ENCODE results near the gene MASTL.

MASTL gene

DNA sequence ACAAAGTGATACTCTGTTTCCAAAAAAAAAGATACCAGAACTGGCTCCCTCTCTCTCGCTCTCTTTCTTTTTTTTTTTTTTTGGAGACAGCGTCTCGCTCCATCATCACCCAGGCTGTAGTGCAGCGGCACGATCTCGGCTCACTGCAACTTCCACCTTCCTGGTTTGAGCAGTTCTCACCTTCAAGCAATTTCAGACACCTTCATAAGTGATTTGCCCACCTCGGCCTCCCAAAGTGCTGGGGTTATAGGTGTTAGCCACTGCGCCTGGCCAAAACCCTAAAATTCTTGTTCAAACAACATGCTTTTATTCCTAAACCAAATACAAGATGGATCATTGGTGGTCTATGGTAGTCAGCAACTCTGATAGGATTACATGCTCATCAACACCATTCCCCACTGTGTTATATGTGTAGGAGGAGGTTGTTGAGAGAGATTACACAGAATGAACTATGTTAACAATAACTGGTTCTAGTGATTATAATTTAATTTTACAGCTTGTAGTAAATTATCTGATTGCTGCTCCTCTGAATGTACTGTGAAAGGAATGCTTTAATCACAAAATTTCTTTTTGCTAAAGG is 69.9 kb downstream of the MASTL start:
- DNase-seq (ENCODE audit: low read depth in 2 of 2): no peak

DNA sequence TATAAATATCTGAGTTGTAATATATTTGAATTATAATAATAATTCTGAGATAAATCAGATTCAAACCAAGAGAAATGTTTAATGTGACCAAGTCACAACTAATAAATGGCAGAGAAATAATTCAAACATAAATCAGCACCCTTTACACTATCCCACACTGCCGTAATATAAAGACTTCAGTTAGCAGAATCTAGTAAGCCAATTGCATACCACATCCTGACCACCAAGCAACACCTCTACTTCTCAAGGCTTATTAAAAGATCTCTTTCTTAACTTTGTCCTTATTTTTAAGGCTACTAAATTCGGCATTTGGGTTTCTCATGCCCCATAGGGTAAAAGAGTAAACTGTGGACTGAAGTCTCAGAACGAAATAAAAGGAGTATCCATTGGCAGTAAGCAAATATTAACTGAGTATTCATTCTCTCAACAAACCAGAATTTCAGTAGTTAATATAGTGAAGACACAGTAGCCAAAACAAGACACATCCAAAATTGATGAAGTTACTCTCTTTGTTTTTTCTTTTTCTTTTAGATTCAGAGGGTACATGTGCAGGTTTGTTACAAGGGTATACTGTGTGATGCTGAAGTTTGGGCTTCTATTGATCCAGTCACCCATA is 70.6 kb downstream of the MASTL start:
- no peak for DNase-seq (ENCODE audit: low read depth in 2 of 2)

DNA sequence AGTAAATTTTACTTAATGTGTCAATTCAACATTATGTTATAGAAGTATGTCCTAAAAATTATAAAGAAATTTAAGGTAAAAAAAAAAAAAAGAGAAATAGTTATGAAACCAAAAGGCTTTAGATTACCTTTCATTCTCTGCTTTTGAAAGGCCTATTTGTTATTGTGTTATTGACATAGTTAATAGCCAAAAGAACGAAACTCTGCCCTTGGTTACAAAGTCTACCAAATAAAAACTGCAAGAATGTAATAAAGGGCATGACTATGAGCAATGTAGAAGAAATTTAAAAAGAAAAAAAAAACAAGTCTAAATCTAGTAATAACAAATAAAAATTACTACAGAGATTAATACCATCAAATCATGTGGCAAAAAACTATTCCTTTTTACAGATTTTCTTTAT is 74.9 kb downstream of the MASTL start:
- DNase-seq (ENCODE audit: low read depth in 2 of 2): no peak

DNA sequence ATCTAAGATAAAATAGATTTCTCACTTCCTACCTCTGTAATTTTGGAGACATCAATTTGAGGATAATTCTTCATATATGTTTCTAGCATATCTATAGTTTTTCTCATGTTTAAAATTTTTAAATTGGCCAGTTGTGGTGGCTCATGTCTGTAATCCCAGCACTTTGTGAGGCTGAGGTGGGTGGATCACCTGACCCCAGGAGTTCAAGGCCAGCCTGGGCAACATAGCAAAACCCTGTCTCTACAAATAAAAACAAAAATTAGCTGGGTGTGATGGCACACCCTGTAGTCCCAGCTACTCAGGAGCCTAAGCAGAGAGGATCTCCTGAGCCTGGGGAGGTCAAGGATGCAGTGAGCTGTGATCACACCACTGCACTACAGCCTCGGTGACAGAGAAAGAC is 80.6 kb downstream of the MASTL start:
- DNase-seq (ENCODE audit: low read depth in 2 of 2): no peak
